ENCODE results near the gene TRIM36. TPM values are rescaled to one million over a fixed set of nuclear protein-coding genes. Genes with fewer than 3 reads are reported as not detected.

TRIM36 gene
- total and polyA plus RNA-seq, 10 of the 15 experiments (the other 5 are each of a cell fraction or from before 2014, with no cell fraction given): 0.01 to 0.09 (median 0.07) TPM; not detected in 6

DNA sequence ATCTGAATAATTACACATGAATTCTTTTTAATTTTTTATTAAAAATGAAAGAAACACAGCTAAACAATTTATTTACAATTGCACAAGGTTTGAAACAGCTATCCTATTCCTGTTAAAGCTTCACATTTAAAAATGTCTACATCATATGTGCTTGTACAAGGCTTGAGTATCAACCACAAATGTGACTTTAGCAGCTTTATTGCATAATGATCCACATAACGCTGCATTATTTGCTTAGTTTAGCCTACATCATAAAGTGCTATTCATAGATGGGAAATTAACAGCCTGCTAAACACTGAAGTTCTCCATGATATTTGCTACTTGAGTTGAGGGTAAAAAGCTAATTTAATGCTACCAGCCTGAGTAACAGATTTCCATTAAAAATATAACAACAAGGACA lies 45.0 kb downstream of the TRIM36 start:
- Histone ChIP-seq H3K79me2 (ENCODE audit: control insufficient read depth, insufficient read depth, low read length) (no peaks in the 10 kb centered on the region), H3K9me3 (replicated peaks; ENCODE audit: control insufficient read depth, insufficient read depth, low read length) (no peaks in the 10 kb centered on the region), H3K4me2 (ENCODE audit: control insufficient read depth, insufficient read depth) (no peak overlapping the region), H3K36me3 (ENCODE audit: control insufficient read depth in 2 of 2, insufficient read depth in 2 of 2, low read length in 1 of 2) (no peaks in the 10 kb centered on the region), H3K4me1 (ENCODE audit: control insufficient read depth, insufficient read depth, low read length) (no peaks in the 10 kb centered on the region), H2AFZ (ENCODE audit: control insufficient read depth, low read depth, low read length) (no peak overlapping the region), H3K4me3 (no peak overlapping the region), H4K20me1 (ENCODE audit: control insufficient read depth, insufficient read depth) (no peaks in the 10 kb centered on the region), H3K9ac (ENCODE audit: control insufficient read depth, insufficient read depth, low read length) (no peak overlapping the region), H3K27me3 (replicated peaks in 1 of 2; ENCODE audit: control insufficient read depth in 2 of 2, insufficient read depth in 2 of 2, low read length in 1 of 2) (no peaks in the 10 kb centered on the region), H3K27ac (ENCODE audit: control insufficient read depth, insufficient read depth) (no peak overlapping the region)
- intact Hi-C loops (cut with micrococcal nuclease; ENCODE audit: unreplicated experiment) (no loop called here), in situ Hi-C loops (cut with MboI) (no loop called here)
- no peak for TF ChIP-seq RAD51 (IDR thresholded peaks at IDR 0.05)
- no peak for TF ChIP-seq RFX5 (IDR thresholded peaks at IDR 0.05; ENCODE audit: low read depth, low read length)
- TF ChIP-seq, protein P1, sequence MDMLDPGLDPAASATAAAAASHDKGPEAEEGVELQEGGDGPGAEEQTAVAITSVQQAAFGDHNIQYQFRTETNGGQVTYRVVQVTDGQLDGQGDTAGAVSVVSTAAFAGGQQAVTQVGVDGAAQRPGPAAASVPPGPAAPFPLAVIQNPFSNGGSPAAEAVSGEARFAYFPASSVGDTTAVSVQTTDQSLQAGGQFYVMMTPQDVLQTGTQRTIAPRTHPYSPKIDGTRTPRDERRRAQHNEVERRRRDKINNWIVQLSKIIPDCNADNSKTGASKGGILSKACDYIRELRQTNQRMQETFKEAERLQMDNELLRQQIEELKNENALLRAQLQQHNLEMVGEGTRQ (IDR thresholded peaks at IDR 0.05; ENCODE audit: borderline replicate concordance, low read depth, low read length): no peak
- TF ChIP-seq SIN3A (IDR thresholded peaks at IDR 0.05; ENCODE audit: low read depth, low read length): no peak
- RAD21 ChIA-PET (ENCODE audit: unreplicated experiment): no interaction called here
- POLR2A ChIA-PET: no interaction called here
- FAIRE-seq (no peak), ATAC-seq (no peak), DNase-seq (ENCODE audit: low read depth, low spot score) (no peak)
- CTCF ChIA-PET: interaction anchor here (0.7 to 0.9 kb wide), 2 partner anchors 27 to 123 kb away, joined by 3 to 4 read pairs; no protein-coding TSS in a partner anchor
- WGBS (ENCODE audit: insufficient coverage, insufficient replicate concordance, low lambda C conversion rate, missing lambda C conversion rate): 35% methylated on average over 1 of the region's 1 CpG
- no TSS peak for BruUV-seq (replicated peaks)
- SMC1A ChIA-PET (ENCODE audit: uncharacterized antibody, unreplicated experiment): interaction anchor here (0.9 to 1.2 kb wide), 2 partner anchors 8 to 27 kb away, joined by 3 to 4 read pairs; no protein-coding TSS in a partner anchor

DNA sequence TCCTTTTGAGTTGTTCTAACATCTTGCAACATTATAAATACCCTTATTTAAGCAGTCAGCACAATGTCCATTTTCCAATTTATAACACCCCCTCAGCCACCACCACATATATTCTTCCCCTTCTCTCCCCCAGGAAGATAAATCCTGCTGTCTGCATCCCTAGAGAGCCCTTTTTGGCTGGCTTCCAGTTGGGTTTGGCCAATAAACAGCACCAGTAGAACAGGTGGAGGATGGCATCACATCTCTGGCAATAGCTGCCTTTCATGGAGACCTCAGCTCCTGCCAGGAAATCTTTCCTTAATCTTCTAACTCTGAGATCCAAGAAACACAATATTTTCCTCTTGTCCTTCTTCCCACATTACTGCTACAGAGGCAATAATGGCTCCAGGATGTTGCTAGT lies 53.7 kb downstream of the TRIM36 start:
- no TSS peak for BruUV-seq (replicated peaks)
- Histone ChIP-seq H3K4me1 (ENCODE audit: control insufficient read depth, insufficient read depth, low read length) (no peaks in the 10 kb centered on the region), H3K27ac (ENCODE audit: control insufficient read depth, insufficient read depth) (no peak overlapping the region), H3K9me3 (replicated peaks; ENCODE audit: control insufficient read depth, insufficient read depth, low read length) (no peaks in the 10 kb centered on the region), H3K36me3 (ENCODE audit: control insufficient read depth in 2 of 2, insufficient read depth in 2 of 2, low read length in 1 of 2) (no peaks in the 10 kb centered on the region), H2AFZ (ENCODE audit: control insufficient read depth, low read depth, low read length) (no peak overlapping the region), H3K4me2 (ENCODE audit: control insufficient read depth, insufficient read depth) (no peak overlapping the region), H3K9ac (ENCODE audit: control insufficient read depth, insufficient read depth, low read length) (no peak overlapping the region), H3K79me2 (ENCODE audit: control insufficient read depth, insufficient read depth, low read length) (no peaks in the 10 kb centered on the region), H3K4me3 (no peak overlapping the region), H3K27me3 (replicated peaks in 1 of 2; ENCODE audit: control insufficient read depth in 2 of 2, insufficient read depth in 2 of 2, low read length in 1 of 2) (no peaks in the 10 kb centered on the region), H4K20me1 (ENCODE audit: control insufficient read depth, insufficient read depth) (no peaks in the 10 kb centered on the region)
- SMC1A ChIA-PET (ENCODE audit: uncharacterized antibody, unreplicated experiment): no interaction called here
- intact Hi-C loops (cut with micrococcal nuclease; ENCODE audit: unreplicated experiment): no loop called here
- in situ Hi-C loops (cut with MboI): no loop called here
- CTCF ChIA-PET: no interaction called here
- RAD21 ChIA-PET (ENCODE audit: unreplicated experiment): no interaction called here
- TF ChIP-seq, protein P2, sequence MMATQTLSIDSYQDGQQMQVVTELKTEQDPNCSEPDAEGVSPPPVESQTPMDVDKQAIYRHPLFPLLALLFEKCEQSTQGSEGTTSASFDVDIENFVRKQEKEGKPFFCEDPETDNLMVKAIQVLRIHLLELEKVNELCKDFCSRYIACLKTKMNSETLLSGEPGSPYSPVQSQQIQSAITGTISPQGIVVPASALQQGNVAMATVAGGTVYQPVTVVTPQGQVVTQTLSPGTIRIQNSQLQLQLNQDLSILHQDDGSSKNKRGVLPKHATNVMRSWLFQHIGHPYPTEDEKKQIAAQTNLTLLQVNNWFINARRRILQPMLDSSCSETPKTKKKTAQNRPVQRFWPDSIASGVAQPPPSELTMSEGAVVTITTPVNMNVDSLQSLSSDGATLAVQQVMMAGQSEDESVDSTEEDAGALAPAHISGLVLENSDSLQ (IDR thresholded peaks at IDR 0.05): no peak
- no peak for TF ChIP-seq IRF4 (IDR thresholded peaks at IDR 0.05; ENCODE audit: low read depth, low read length)
- TF ChIP-seq, protein P3, sequence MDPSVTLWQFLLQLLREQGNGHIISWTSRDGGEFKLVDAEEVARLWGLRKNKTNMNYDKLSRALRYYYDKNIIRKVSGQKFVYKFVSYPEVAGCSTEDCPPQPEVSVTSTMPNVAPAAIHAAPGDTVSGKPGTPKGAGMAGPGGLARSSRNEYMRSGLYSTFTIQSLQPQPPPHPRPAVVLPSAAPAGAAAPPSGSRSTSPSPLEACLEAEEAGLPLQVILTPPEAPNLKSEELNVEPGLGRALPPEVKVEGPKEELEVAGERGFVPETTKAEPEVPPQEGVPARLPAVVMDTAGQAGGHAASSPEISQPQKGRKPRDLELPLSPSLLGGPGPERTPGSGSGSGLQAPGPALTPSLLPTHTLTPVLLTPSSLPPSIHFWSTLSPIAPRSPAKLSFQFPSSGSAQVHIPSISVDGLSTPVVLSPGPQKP (IDR thresholded peaks at IDR 0.05; ENCODE audit: low read depth, low read length): no peak
- TF ChIP-seq YBX1 (IDR thresholded peaks at IDR 0.05): no peak
- TF ChIP-seq, protein P4, sequence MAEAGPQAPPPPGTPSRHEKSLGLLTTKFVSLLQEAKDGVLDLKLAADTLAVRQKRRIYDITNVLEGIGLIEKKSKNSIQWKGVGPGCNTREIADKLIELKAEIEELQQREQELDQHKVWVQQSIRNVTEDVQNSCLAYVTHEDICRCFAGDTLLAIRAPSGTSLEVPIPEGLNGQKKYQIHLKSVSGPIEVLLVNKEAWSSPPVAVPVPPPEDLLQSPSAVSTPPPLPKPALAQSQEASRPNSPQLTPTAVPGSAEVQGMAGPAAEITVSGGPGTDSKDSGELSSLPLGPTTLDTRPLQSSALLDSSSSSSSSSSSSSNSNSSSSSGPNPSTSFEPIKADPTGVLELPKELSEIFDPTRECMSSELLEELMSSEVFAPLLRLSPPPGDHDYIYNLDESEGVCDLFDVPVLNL (IDR thresholded peaks at IDR 0.05; ENCODE audit: low read depth, low read length): no peak
- no peak for TF ChIP-seq RAD21 (IDR thresholded peaks at IDR 0.05; ENCODE audit: insufficient read depth, low read depth, low read length)
- no peak for TF ChIP-seq POLR2A (IDR thresholded peaks at IDR 0.05; ENCODE audit: low read depth, low read length)
- TF ChIP-seq SIX5 (IDR thresholded peaks at IDR 0.05; ENCODE audit: low read depth, low read length, severe bottlenecking): no peak
- FAIRE-seq (no peak), ATAC-seq (no peak), DNase-seq (ENCODE audit: low read depth, low spot score) (no peak)
- POLR2A ChIA-PET: no interaction called here

Measured in GM12878 (cell line).